NCI-H524 treated with DMSO at 0.1 percent for 48 hours (cell line): ENCODE data around the gene LAMA5.
A peak's percentile ranks its signal among the peaks of the same experiment; 100 is the strongest.

Experiments used
- DNase-seq: peaks from one replicate; lab custom pipeline; 2025; lab: John Stamatoyannopoulos, UW

The LAMA5 gene

GRCh38 chr20:62367136-62367632, at the start of gene LAMA5:
Gene LAMA5, minus strand, starts transcription at chr20:62367312. Its CDS starts 67 bp downstream, at chr20:62367245.
- DNase-seq, result no peak

- no peak for DNase-seq
Observed at GRCh38 chr20:62415354-62416111, 48.4 kb upstream of the LAMA5 start.

GRCh38 chr20:62413896-62414481, 46.9 kb upstream of the LAMA5 start:
- DNase-seq, result no peak

DNA sequence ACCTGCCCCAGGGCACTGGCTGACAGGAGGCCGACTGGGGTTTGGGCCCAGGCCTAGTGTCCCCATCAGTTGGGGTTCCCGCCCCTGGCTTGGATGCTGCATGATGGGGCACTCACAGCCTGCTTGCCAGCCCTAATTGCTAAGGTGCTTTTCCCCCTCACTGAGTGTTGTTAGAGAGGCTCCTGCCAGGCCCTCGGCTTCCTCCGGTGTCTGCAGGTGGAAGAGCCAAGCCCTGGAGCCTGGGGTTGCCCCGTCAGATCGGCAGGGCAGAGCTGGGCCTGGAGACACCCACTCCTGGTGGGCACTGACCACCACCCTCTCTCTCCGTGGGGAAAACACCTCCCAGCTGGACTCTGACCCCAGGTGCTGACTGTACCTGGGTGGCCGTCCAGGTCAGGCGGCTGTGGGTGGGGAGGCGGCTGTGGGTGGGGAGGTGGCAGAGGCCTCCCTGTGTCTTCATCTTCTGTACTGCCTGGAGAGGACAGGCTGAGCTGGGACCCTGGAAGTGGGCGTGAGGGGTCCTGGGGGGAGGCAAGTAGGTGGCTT, 46.0 kb upstream of the LAMA5 start:
- no peak for DNase-seq

GRCh38 chr20:62412194-62413024, 45.3 kb upstream of the LAMA5 start:
- no peak for DNase-seq

DNA sequence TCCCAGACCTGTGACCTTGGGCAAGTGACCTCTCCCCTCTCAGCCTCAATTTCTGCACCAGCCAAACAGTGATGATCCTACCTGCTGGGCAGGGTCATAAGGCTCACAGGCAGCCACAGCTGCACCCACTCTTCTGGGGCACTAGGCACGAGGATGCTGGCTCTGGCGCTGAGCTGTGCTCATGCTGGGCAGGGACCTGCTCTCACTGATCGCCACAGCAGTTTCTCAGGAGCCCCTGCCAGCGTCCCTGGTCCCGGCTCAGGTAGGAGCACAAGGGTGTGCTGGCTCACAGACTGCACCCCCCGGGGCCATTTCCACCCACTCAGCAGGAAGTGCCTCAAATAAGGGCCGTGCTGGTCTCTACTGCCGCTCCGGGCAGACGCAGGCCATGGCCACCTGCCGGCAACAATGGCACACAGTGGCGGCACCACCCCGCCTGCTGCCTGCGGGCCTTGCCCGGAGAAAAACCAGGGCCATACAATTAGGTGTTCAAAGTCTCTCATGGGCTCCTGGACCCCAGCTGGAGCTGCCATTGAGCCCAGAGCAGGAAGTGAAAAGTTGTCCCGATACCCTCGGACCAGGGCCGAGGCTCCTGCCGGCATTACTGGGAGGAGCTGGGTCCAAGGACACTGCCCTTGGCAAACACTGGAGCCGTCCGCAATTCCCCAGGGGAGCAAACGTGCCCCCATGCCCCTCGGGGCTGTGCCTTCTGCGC, 44.5 kb upstream of the LAMA5 start:
- DNase-seq, result no peak

- DNase-seq, result no peak
Observed at GRCh38 chr20:62410746-62411478, 43.8 kb upstream of the LAMA5 start.

DNA sequence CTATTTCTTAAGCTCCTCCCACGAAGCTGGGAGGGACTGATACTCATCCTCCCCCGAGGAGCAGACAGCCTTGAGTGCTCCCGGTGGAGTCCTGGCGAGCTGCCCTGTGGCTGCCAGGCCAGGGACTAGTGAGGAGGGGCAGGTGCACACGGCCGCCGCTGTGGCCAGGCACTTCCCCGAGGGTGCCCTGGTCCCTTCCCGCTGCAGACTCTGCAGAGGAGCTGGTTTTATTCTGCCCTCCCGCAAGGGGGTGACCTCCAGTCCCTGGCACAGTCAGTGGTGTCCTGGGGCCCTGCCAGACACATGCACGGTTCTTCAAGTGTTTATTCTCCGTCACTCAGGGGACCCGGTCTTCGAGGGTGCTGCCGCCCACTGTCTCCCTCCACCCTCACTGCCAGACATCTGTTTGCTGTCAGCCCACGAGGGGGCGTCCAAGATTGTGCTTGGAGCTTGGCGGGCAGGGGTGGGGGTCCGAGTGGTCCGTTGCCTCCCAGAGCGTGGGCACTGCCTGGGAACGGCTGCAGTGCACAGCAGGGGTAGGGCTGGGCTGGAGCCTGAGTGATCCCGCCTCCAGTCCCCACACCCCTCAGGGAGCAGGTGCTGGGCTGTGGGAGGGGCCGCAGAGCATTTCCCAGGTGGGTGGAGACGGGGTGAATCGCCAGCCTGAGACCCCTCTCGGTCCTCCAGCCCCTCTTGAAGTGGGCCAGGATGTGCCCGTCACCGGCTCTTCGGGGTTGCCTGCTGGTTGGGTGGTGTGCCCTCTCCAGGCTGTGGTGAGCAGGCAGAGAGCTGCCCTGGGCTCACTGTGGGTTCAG, 43.0 kb upstream of the LAMA5 start:
- DNase-seq, result peak; percentile 36

GRCh38 chr20:62409086-62409853, 42.2 kb upstream of the LAMA5 start:
- DNase-seq, result no peak

DNA sequence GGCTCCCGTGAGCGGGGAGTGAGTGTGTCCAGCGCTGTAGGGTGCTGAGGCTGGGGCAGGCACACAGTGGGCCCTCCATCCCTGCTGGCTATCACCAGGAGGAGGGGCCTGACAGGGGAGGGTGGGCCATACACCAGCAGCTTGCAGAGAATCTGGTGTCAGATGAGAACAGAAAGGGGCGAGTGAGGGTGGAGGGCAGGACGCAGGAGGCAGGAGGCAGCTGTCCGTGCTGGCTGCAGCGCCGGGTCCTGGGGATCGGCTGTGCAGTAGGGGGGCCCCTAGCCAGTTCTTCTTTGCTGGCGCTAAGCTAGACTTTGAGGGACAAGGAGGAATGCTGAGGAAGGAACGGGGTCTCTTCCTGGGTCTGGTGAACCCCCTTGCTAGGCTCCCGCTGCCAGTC, 41.5 kb upstream of the LAMA5 start:
- no peak for DNase-seq

- DNase-seq, result no peak
Observed at GRCh38 chr20:62408055-62408454, 40.9 kb upstream of the LAMA5 start.

DNA sequence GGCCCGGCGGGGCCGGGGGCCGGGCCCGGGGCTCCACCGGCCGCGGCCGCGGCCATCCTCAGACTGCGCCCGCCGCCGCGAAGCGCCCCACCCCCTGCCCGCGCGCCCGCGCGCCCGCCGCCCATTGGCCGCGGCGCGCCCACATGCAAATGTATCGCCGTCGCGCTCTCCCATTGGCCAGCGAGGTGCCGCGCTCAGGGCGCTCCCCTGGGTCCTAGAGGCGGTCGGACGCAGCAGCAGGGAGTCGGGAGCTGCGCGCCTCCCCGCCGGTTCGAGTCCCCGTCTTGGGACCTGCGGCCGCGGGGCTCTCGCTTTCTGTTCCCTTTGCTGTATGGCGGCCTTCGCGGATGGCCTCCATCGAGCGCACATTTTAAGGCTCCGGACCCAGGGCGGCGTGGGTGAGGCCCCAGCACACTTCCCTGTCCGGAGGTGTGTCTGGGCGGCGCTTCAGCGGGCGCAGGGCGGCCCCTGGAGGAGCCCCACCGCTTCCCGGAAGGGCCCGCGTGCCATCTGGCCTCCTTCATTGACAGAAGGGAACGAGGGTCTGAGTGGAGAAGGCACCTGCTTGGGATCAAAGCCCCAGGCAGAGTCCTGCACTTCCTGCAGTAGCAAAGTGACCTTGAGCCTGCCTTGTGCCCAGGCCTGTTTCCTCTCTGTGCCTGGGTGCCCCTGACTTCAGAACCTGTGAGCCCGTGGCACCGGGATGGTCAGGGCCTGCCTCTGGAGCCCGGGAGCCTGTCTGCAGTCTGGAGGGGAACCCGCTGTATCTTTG, 40.3 kb upstream of the LAMA5 start, which contains the start of gene CABLES2:
Gene CABLES2, minus strand, starts transcription at position 65 of the 772 bp plus-strand sequence. Its CDS starts 9 bp downstream, at position 56.
- peak; percentile 55 for DNase-seq

GRCh38 chr20:62406635-62407176, 39.6 kb upstream of the LAMA5 start:
- DNase-seq, result no peak

- no peak for DNase-seq
Observed at GRCh38 chr20:62405981-62406513, 38.9 kb upstream of the LAMA5 start.

GRCh38 chr20:62405108-62405980, 38.2 kb upstream of the LAMA5 start:
- no peak for DNase-seq

DNA sequence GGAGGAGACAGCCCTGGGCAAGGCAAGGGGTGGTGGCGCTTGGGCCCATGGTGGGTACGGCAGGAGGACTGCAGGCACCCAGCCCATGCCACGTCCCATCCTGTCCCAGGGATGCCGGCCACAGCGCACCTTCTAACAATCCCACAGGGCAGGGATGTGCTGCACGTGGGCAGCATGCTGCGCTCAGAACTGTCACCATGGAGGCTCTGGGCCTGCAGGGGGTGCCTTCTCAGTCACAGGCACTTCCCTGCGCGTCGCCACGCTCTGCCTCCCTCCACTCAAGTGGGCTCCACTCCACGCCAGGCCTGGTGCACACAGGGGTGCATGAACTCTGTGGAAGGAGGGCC, 37.6 kb upstream of the LAMA5 start:
- DNase-seq, result no peak

DNA sequence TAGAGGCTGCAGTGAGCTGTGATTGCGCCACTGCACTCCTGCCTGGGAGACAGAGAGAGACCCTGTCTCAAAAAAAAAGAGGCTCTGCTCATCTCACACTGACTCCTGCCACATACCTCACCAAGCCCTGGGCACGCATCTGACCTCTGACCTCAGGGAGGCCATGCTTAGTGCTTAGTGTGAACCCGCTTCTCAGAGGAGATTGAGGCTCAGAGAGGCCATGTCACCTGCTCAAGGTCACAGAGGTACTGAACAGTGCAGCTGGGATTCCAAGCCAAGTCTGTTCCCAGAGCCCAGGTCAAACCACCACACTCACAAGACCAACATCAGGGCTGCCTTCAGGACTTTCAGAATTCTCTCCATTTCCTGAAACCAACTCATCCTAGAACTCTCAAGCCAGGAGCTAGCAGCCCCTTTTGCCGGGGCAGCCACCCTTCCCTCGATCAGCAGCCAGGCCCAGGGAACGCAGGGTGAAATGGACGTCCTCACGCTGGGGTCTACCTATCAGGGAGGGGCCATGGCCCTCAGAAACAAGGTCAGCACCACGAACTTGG, 37.1 kb upstream of the LAMA5 start:
- no peak for DNase-seq
